Sigmoid colon (tissue), 4 donors: Measurements from ENCODE around the gene BAG1.

Experiments used
- POLR2A ChIP-seq, 2 donors: fragments of 450-650 bp; IDR thresholded peaks; one replicate each; pipeline ENCODE4 v1.6.1; 2016; ENCODE audit warnings: antibody characterized with exemption in 2 of 2, mild to moderate bottlenecking in 2 of 2, moderate library complexity in 2 of 2
- POLR2AphosphoS5 ChIP-seq, 4 donors: sonication (generic); formaldehyde crosslinking; IDR thresholded peaks; one replicate each; pipeline ENCODE4 v1.6.1; 2017; ENCODE audit warnings: antibody characterized with exemption in 4 of 4
- TF ChIP-seq, protein P1 (sequence below), 4 experiments: fragments of 450-650 bp in 3 of 4; fragments of 200-600 bp in 1 of 4; IDR thresholded peaks; one replicate each; pipeline ENCODE4 v1.5.1; 2016 to 2019; ENCODE audit warnings: antibody characterized with exemption in 4 of 4, mild to moderate bottlenecking in 3 of 4, moderate library complexity in 2 of 4

- TF ChIP-seq, protein P1, sequence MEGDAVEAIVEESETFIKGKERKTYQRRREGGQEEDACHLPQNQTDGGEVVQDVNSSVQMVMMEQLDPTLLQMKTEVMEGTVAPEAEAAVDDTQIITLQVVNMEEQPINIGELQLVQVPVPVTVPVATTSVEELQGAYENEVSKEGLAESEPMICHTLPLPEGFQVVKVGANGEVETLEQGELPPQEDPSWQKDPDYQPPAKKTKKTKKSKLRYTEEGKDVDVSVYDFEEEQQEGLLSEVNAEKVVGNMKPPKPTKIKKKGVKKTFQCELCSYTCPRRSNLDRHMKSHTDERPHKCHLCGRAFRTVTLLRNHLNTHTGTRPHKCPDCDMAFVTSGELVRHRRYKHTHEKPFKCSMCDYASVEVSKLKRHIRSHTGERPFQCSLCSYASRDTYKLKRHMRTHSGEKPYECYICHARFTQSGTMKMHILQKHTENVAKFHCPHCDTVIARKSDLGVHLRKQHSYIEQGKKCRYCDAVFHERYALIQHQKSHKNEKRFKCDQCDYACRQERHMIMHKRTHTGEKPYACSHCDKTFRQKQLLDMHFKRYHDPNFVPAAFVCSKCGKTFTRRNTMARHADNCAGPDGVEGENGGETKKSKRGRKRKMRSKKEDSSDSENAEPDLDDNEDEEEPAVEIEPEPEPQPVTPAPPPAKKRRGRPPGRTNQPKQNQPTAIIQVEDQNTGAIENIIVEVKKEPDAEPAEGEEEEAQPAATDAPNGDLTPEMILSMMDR (IDR thresholded peaks at IDR 0.05) = no peak
- TF ChIP-seq POLR2AphosphoS5 (IDR thresholded peaks at IDR 0.05) (no peak), POLR2A (IDR thresholded peaks at IDR 0.05) (no peak)
These were observed 54.3 kb downstream of the BAG1 start for GRCh38 chr9:33210006-33210715.
